ENCODE results near the gene CROCC2. TPM values are rescaled to one million over a fixed set of nuclear protein-coding genes. Genes with fewer than 3 reads are reported as not detected.

CROCC2 gene
- total RNA-seq, 1 experiment from 2014 or later, result not detected

GRCh38 chr2:240917684-240918257 lies 11.6 kb downstream of the CROCC2 start:
- ChIA-PET CTCF (no interaction called here), POLR2A (no interaction called here), RAD21 (ENCODE audit: low non-redundant PET in 1 of 2, low total read pairs in 2 of 2, uncharacterized antibody in 2 of 2, unreplicated experiment in 2 of 2) (no interaction called here)
- no peaks in the 10 kb centered on the region for H3K36me3 ChIP-seq (ENCODE audit: control insufficient read depth in 1 of 2, insufficient read depth in 2 of 2, low read length in 2 of 2)
- intact Hi-C loops (cut with micrococcal nuclease), result no loop called here
- no peaks in the 10 kb centered on the region for H3K27me3 ChIP-seq (ENCODE audit: insufficient read depth, low read length)
- H3K9ac ChIP-seq (ENCODE audit: low read length), result no peak overlapping the region
- no peak overlapping the region for H3K4me2 ChIP-seq (ENCODE audit: low read length)
- no peak overlapping the region for H3K27ac ChIP-seq (ENCODE audit: low read depth, low read length)
- no TSS peak for BruUV-seq (replicated peaks)
- H3K9me3 ChIP-seq (ENCODE audit: control insufficient read depth in 1 of 2, insufficient read depth in 1 of 2, low read depth in 1 of 2, low read length in 2 of 2), result no peaks in the 10 kb centered on the region
- TF ChIP-seq SP1 (IDR thresholded peaks at IDR 0.05; ENCODE audit: low read depth), result no peak
- no peak for TF ChIP-seq CEBPB (IDR thresholded peaks at IDR 0.05; ENCODE audit: low read depth)
- no peak for TF ChIP-seq EZH2 (IDR thresholded peaks at IDR 0.05)
- H3K4me3 ChIP-seq (replicated peaks in 1 of 2; ENCODE audit: low read depth in 1 of 2, low read length in 2 of 2), result no peak overlapping the region
- ATAC-seq (no peak), DNase-seq (ENCODE audit: low read depth, low spot score) (no peak)
- H3K9me2 ChIP-seq (ENCODE audit: insufficient read depth), result no peaks in the 10 kb centered on the region
- no peaks in the 10 kb centered on the region for H3K79me2 ChIP-seq (ENCODE audit: insufficient read depth, low read length)
- no peaks in the 10 kb centered on the region for H4K20me1 ChIP-seq (ENCODE audit: insufficient read depth)
- no peak overlapping the region for H2AFZ ChIP-seq (ENCODE audit: low read depth, low read length, poor library complexity, severe bottlenecking)
- H3K4me1 ChIP-seq (ENCODE audit: control insufficient read depth in 1 of 2, insufficient read depth in 2 of 2, low read length in 2 of 2), result peaks cover 5 to 28% of the 10 kb centered on the region in 2 experiments; a peak in 3 of 4 replicates

- BruUV-seq (replicated peaks), result no TSS peak
- no peaks in the 10 kb centered on the region for H3K9me2 ChIP-seq (ENCODE audit: insufficient read depth)
- H3K27me3 ChIP-seq (ENCODE audit: insufficient read depth, low read length), result no peaks in the 10 kb centered on the region
- no peaks in the 10 kb centered on the region for H3K9me3 ChIP-seq (ENCODE audit: control insufficient read depth in 1 of 2, insufficient read depth in 1 of 2, low read depth in 1 of 2, low read length in 2 of 2)
- H3K9ac ChIP-seq (ENCODE audit: low read length), result no peak overlapping the region
- ATAC-seq, result no peak
- H3K4me2 ChIP-seq (ENCODE audit: low read length), result no peak overlapping the region
- CTCF ChIA-PET, result no interaction called here
- RAD21 ChIA-PET (ENCODE audit: low non-redundant PET in 1 of 2, low total read pairs in 2 of 2, uncharacterized antibody in 2 of 2, unreplicated experiment in 2 of 2), result interaction anchor here in 1 of 2 experiments (0.6 kb wide), 1 partner anchor 160 kb away, joined by 3 read pairs; no protein-coding TSS in a partner anchor
- TF ChIP-seq EZH2phosphoT487 (IDR thresholded peaks at IDR 0.05; ENCODE audit: borderline replicate concordance), result no peak
- no peak for TF ChIP-seq ZFX (IDR thresholded peaks at IDR 0.05)
- TF ChIP-seq SP1 (IDR thresholded peaks at IDR 0.05; ENCODE audit: low read depth), result no peak
- TF ChIP-seq, protein P1, sequence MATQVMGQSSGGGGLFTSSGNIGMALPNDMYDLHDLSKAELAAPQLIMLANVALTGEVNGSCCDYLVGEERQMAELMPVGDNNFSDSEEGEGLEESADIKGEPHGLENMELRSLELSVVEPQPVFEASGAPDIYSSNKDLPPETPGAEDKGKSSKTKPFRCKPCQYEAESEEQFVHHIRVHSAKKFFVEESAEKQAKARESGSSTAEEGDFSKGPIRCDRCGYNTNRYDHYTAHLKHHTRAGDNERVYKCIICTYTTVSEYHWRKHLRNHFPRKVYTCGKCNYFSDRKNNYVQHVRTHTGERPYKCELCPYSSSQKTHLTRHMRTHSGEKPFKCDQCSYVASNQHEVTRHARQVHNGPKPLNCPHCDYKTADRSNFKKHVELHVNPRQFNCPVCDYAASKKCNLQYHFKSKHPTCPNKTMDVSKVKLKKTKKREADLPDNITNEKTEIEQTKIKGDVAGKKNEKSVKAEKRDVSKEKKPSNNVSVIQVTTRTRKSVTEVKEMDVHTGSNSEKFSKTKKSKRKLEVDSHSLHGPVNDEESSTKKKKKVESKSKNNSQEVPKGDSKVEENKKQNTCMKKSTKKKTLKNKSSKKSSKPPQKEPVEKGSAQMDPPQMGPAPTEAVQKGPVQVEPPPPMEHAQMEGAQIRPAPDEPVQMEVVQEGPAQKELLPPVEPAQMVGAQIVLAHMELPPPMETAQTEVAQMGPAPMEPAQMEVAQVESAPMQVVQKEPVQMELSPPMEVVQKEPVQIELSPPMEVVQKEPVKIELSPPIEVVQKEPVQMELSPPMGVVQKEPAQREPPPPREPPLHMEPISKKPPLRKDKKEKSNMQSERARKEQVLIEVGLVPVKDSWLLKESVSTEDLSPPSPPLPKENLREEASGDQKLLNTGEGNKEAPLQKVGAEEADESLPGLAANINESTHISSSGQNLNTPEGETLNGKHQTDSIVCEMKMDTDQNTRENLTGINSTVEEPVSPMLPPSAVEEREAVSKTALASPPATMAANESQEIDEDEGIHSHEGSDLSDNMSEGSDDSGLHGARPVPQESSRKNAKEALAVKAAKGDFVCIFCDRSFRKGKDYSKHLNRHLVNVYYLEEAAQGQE (IDR thresholded peaks at IDR 0.05; ENCODE audit: low read depth), result no peak
- TF ChIP-seq SIN3A (IDR thresholded peaks at IDR 0.05; ENCODE audit: low read depth), result no peak
- no peaks in the 10 kb centered on the region for H4K20me1 ChIP-seq (ENCODE audit: insufficient read depth)
- H3K4me1 ChIP-seq (ENCODE audit: control insufficient read depth in 1 of 2, insufficient read depth in 2 of 2, low read length in 2 of 2), result peaks cover 5 to 23% of the 10 kb centered on the region in 2 experiments; a peak in 3 of 4 replicates
- H3K79me2 ChIP-seq (ENCODE audit: insufficient read depth, low read length), result no peaks in the 10 kb centered on the region
- no peak overlapping the region for H3K4me3 ChIP-seq (replicated peaks in 1 of 2; ENCODE audit: low read depth in 1 of 2, low read length in 2 of 2)
- H3K36me3 ChIP-seq (ENCODE audit: control insufficient read depth in 1 of 2, insufficient read depth in 2 of 2, low read length in 2 of 2), result no peaks in the 10 kb centered on the region
- intact Hi-C loops (cut with micrococcal nuclease), result no loop called here
- DNase-seq (ENCODE audit: low read depth, low spot score), result no peak
- H3K27ac ChIP-seq (ENCODE audit: low read depth, low read length), result no peak overlapping the region
- POLR2A ChIA-PET, result no interaction called here
- no peak overlapping the region for H2AFZ ChIP-seq (ENCODE audit: low read depth, low read length, poor library complexity, severe bottlenecking)
These were observed 12.3 kb downstream of the CROCC2 start for GRCh38 chr2:240918258-240919091.
